ENCODE data around the gene NBEA.

The NBEA gene

GRCh38 chr13:35552172-35552844 is 610.2 kb downstream of the NBEA start:
- H3K27ac ChIP-seq, result no peak overlapping the region
- TF ChIP-seq CTCF (conservative IDR thresholded peaks at IDR 0.05), result no peak

GRCh38 chr13:35554972-35555623 is 613.0 kb downstream of the NBEA start:
- TF ChIP-seq CTCF (conservative IDR thresholded peaks at IDR 0.05), result no peak
- H3K27ac ChIP-seq, result no peak overlapping the region

- no peak for TF ChIP-seq CTCF (conservative IDR thresholded peaks at IDR 0.05)
- H3K27ac ChIP-seq, result no peak overlapping the region
Measured at GRCh38 chr13:35557475-35557874, 615.4 kb downstream of the NBEA start.

GRCh38 chr13:35561540-35561939 is 619.5 kb downstream of the NBEA start:
- TF ChIP-seq CTCF (conservative IDR thresholded peaks at IDR 0.05), result no peak
- no peak overlapping the region for H3K27ac ChIP-seq

GRCh38 chr13:35565273-35565672 is 623.2 kb downstream of the NBEA start:
- TF ChIP-seq CTCF (conservative IDR thresholded peaks at IDR 0.05), result no peak
- H3K27ac ChIP-seq, result no peak overlapping the region

- no peak for TF ChIP-seq CTCF (conservative IDR thresholded peaks at IDR 0.05)
- H3K27ac ChIP-seq, result no peak overlapping the region
Measured at GRCh38 chr13:35566340-35566739, 624.3 kb downstream of the NBEA start.

- no peak for TF ChIP-seq CTCF (conservative IDR thresholded peaks at IDR 0.05)
- no peak overlapping the region for H3K27ac ChIP-seq
Measured at GRCh38 chr13:35567406-35567980, 625.4 kb downstream of the NBEA start.
